DOHH2 (cell line): ENCODE measurements around the gene VRK2.

Source experiments
- CTCF ChIP-seq: fragments of 200-600 bp; sonication (generic); IDR thresholded peaks from one replicate; pipeline ENCODE4 v1.5.1; 2014; ENCODE audit warnings: antibody characterized with exemption, mild to moderate bottlenecking, low read depth, low read length; ENCODE audit not compliant: poor library complexity, severe bottlenecking
- EZH2phosphoT487 ChIP-seq: fragments of 200-600 bp; sonication (generic); IDR thresholded peaks from 2 replicates; pipeline ENCODE4 v1.6.1; 2017; ENCODE audit warnings: borderline replicate concordance, mild to moderate bottlenecking, antibody characterized with exemption, low read length, moderate library complexity, mixed read lengths

DNA sequence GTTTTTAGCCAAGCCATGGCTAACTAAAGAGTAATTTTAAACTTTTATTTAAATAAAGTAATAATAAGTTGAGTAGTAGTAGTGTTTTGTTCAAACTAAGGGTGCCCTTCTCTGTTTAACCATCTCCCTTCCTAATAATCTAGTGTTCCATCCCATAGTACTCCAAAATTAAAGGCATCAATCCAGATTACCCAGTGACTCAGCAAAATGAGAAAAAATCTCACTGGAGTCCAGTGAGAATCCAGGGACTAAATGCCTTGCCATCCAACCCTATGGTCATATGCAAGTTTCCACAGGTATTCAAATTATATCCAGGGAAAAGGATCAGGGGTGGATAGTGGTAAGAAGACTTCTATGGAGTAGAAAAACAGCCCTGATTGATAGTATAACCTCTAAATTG, 19.6 kb upstream of the VRK2 start:
- no peak for TF ChIP-seq CTCF
- no peak for TF ChIP-seq EZH2phosphoT487
